RKO (cell line): Measurements from ENCODE around the gene TLR5.

ENCODE experiments used
- DNase-seq: peaks from one replicate; pipeline ENCODE4 v3.0.0-alpha.2; 2016; ENCODE audit warnings: low spot score

Gene TLR5

GRCh38 chr1:223068900-223069665 lies 74.0 kb downstream of the TLR5 start:
- no peak for DNase-seq

- DNase-seq = no peak
Measured at GRCh38 chr1:223067914-223068313, 75.1 kb downstream of the TLR5 start.

GRCh38 chr1:223066415-223066814 lies 76.6 kb downstream of the TLR5 start:
- DNase-seq = no peak

GRCh38 chr1:223062177-223062576 lies 80.9 kb downstream of the TLR5 start:
- no peak for DNase-seq

GRCh38 chr1:223059526-223059925 lies 83.5 kb downstream of the TLR5 start:
- no peak for DNase-seq
